Forelimb muscle (tissue), 1 donor: ENCODE measurements around the gene CHURC1. TPM values are rescaled to one million over a fixed set of nuclear protein-coding genes. Genes with fewer than 3 reads are reported as not detected.

Experiments used
- polyA plus RNA-seq: library from polyadenylated mRNA; unstranded; fragments of 120-200 nt; gene quantifications from one replicate; pipeline ENCODE4 v1.2.1, GENCODE V29; 2013; ENCODE audit not compliant: insufficient read length

The CHURC1 gene
- polyA plus RNA-seq, 1 donor, result 38.5 TPM

Other genes starting within 250 kb of the CHURC1 start
- 19.7 TPM for gene PLEKHG3, start 210.0 kb upstream of the CHURC1 start, polyA plus RNA-seq
- gene SPTB, start 34.5 kb upstream of the CHURC1 start, polyA plus RNA-seq, result 178 TPM
- 0.35 TPM for gene GPX2, start 28.3 kb downstream of the CHURC1 start, polyA plus RNA-seq
- gene RAB15, start 57.9 kb downstream of the CHURC1 start, polyA plus RNA-seq, result 36.7 TPM
- gene FNTB, start 72.4 kb downstream of the CHURC1 start, polyA plus RNA-seq, result 22.2 TPM
- 27.4 TPM for gene MAX, start 188.1 kb downstream of the CHURC1 start, polyA plus RNA-seq